Neural progenitor cell (in vitro differentiated cells): ENCODE data around the gene LYPD6B. TPM values are rescaled to one million over a fixed set of nuclear protein-coding genes. Genes with fewer than 3 reads are reported as not detected.

Source experiments
- DNase-seq: peaks from one replicate; pipeline ENCODE4 v3.0.0-alpha.2; 2016; ENCODE audit warnings: low spot score
- H2AFZ ChIP-seq: fragments of 200-600 bp; sonication (generic); replicated peaks from 2 replicates; pipeline ENCODE4 v1.6.1; 2016; ENCODE audit warnings: antibody characterized with exemption
- H3F3A ChIP-seq: fragments of 200-600 bp; sonication (generic); 2 replicates; pipeline ENCODE4 v1.6.1; 2016; ENCODE audit warnings: antibody characterized with exemption, low read depth
- H3K27ac ChIP-seq: fragments of 200-600 bp; sonication (generic); 2 replicates; pipeline ENCODE4 v1.5.1; 2016; ENCODE audit warnings: mild to moderate bottlenecking
- H3K27me3 ChIP-seq: fragments of 200-600 bp; sonication (generic); 2 replicates; pipeline ENCODE4 v1.6.1; 2016; ENCODE audit warnings: mild to moderate bottlenecking, moderate library complexity
- H3K36me3 ChIP-seq: fragments of 200-600 bp; sonication (generic); 2 replicates; pipeline ENCODE4 v1.5.1; 2016
- H3K4me1 ChIP-seq: fragments of 200-600 bp; sonication (generic); 2 replicates; pipeline ENCODE4 v1.6.1; 2016; ENCODE audit warnings: mixed run types
- H3K4me2 ChIP-seq: fragments of 200-600 bp; sonication (generic); 2 replicates; pipeline ENCODE4 v1.6.1; 2016
- H3K4me3 ChIP-seq: fragments of 200-600 bp; sonication (generic); 2 replicates; pipeline ENCODE4 v1.5.1; 2016
- H3K79me2 ChIP-seq: fragments of 200-600 bp; sonication (generic); 2 replicates; pipeline ENCODE4 v1.6.1; 2016; ENCODE audit warnings: low read depth
- H3K9ac ChIP-seq: fragments of 200-600 bp; sonication (generic); 2 replicates; pipeline ENCODE4 v1.6.1; 2016
- H3K9me3 ChIP-seq: fragments of 200-600 bp; sonication (generic); 2 replicates; pipeline ENCODE4 v1.5.1; 2016; ENCODE audit warnings: low read depth
- H4K20me1 ChIP-seq: fragments of 200-600 bp; sonication (generic); 2 replicates; pipeline ENCODE4 v1.6.1; 2016; ENCODE audit warnings: low read depth
- H3K27ac Mint-ChIP-seq: 3 replicates; pipeline ENCODE4 v1.8.0; 2021; ENCODE audit warnings: mixed read lengths
- H3K27me3 Mint-ChIP-seq: 2 replicates; pipeline ENCODE4 v1.8.0; 2022; ENCODE audit warnings: low read depth, mild to moderate bottlenecking, inconsistent platforms, moderate library complexity, mixed read lengths; ENCODE audit not compliant: insufficient read depth
- H3K36me3 Mint-ChIP-seq: 3 replicates; pipeline ENCODE4 v1.8.0; 2021; ENCODE audit warnings: mixed read lengths
- H3K4me1 Mint-ChIP-seq: 3 replicates; pipeline ENCODE4 v1.8.0; 2021; ENCODE audit warnings: mixed read lengths
- H3K4me3 Mint-ChIP-seq: 3 replicates; pipeline ENCODE4 v1.8.0; 2021; ENCODE audit warnings: mild to moderate bottlenecking, moderate library complexity, mixed read lengths
- H3K9me3 Mint-ChIP-seq: 3 replicates; pipeline ENCODE4 v1.8.0; 2020; ENCODE audit warnings: mixed read lengths
- CTCF ChIP-seq: fragments of 200-600 bp; sonication (generic); IDR thresholded peaks from 2 replicates; pipeline ENCODE4 v1.5.1; 2017; ENCODE audit warnings: antibody characterized with exemption, mild to moderate bottlenecking
- EZH2 ChIP-seq: fragments of 200-600 bp; sonication (generic); IDR thresholded peaks from 2 replicates; pipeline ENCODE4 v1.6.1; 2017; ENCODE audit warnings: antibody characterized with exemption, mild to moderate bottlenecking, moderate library complexity
- EZH2phosphoT487 ChIP-seq: fragments of 200-600 bp; sonication (generic); IDR thresholded peaks from 2 replicates; pipeline ENCODE4 v1.6.1; 2017; ENCODE audit warnings: antibody characterized with exemption
- total RNA-seq: library from RNA; depleted of rRNA; stranded (reverse); fragments of >200 nt; gene quantifications from 2 replicates; pipeline ENCODE4 v1.2.3, GENCODE V29; 2015; ENCODE audit warnings: low replicate concordance

Gene LYPD6B
- total RNA-seq, 1 donor from 2014 or later = not detected

DNA sequence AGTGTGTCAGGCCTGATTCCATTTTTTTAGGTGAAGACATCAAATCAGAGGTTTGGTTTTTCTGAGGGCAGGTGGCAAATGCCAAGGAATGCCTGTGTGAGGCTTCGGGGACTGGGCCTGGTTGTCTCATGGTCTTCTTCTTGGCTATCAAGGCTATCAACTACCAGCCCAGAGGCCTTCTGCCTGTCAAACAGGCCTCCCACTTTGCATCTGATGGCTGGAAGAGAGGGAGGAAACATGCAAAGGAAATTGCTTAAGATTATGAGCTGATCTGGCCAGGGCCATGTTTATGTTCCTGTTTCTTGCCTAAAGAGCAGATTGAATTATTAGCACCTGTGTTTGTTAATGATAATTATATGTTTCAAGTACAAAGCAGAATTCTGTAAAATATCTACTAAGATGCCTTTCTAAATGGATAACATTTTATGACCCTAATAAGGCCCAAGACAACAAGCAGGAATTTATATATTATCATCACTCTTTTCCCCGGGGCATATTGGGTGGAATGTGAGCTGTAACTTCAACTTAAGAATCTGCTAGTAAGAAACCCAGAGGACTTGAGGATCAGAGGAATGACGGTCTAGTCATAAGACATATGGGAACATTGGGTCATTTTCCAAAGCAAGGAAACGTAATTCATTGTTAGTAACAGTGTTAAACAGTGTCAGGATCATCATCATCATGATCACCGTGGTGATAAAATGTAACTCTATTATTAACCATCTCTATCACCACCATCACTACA, 123.2 kb downstream of the LYPD6B start:
- Histone ChIP-seq H4K20me1 (no peaks in the 10 kb centered on the region), H3K79me2 (no peaks in the 10 kb centered on the region), H3K4me3 (no peak overlapping the region), H3K9ac (no peak overlapping the region), H3K4me1 (peaks cover 3% of the 10 kb centered on the region), H3K4me2 (no peak overlapping the region), H3K27ac (no peak overlapping the region), H3K27me3 (no peaks in the 10 kb centered on the region), H3K9me3 (no peaks in the 10 kb centered on the region), H2AFZ (no peak overlapping the region), H3F3A (no peaks in the 10 kb centered on the region), H3K36me3 (no peaks in the 10 kb centered on the region)
- no peak for DNase-seq
- Mint-ChIP-seq H3K9me3 (no peaks in the 10 kb centered on the region), H3K36me3 (no peaks in the 10 kb centered on the region), H3K4me1 (peaks cover 15% of the 10 kb centered on the region), H3K27ac (no peak overlapping the region), H3K27me3 (peaks cover 2% of the 10 kb centered on the region), H3K4me3 (no peak overlapping the region)
- TF ChIP-seq EZH2 (no peak), EZH2phosphoT487 (no peak), CTCF (no peak)

DNA sequence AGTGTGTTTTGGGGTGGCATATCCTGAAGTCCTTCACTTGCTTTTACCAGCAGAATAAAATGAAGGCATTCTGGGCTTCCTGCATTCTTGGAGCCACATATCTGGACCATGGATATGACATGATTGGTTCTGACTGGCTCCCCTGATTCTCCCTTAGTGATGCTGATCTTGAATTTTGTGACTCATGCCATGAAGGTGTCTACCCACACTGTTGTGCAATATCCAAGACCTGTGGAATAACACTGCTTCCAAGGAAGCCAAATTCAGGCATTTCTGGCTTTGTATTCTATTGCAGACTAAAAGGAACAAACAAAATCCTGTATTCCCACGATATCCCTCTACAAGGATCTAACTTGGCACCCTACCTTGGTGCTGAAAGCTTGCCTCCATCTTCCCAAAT, 125.8 kb downstream of the LYPD6B start:
- no peaks in the 10 kb centered on the region for H3K27me3 ChIP-seq
- H3K4me1 ChIP-seq = no peaks in the 10 kb centered on the region
- no peak overlapping the region for H3K27ac Mint-ChIP-seq
- no peak overlapping the region for H3K4me3 ChIP-seq
- H3K9me3 ChIP-seq = no peaks in the 10 kb centered on the region
- no peak overlapping the region for H3K4me2 ChIP-seq
- no peak overlapping the region for H2AFZ ChIP-seq
- TF ChIP-seq EZH2phosphoT487 = no peak
- no peak for TF ChIP-seq CTCF
- TF ChIP-seq EZH2 = no peak
- H3K4me1 Mint-ChIP-seq = peaks cover 19% of the 10 kb centered on the region
- no peaks in the 10 kb centered on the region for H4K20me1 ChIP-seq
- no peaks in the 10 kb centered on the region for H3K36me3 ChIP-seq
- no peaks in the 10 kb centered on the region for H3K79me2 ChIP-seq
- no peaks in the 10 kb centered on the region for H3K36me3 Mint-ChIP-seq
- no peak for DNase-seq
- no peaks in the 10 kb centered on the region for H3F3A ChIP-seq
- H3K27ac ChIP-seq = no peak overlapping the region
- H3K9me3 Mint-ChIP-seq = no peaks in the 10 kb centered on the region
- peaks cover 2% of the 10 kb centered on the region for H3K27me3 Mint-ChIP-seq
- no peak overlapping the region for H3K9ac ChIP-seq
- H3K4me3 Mint-ChIP-seq = no peak overlapping the region

DNA sequence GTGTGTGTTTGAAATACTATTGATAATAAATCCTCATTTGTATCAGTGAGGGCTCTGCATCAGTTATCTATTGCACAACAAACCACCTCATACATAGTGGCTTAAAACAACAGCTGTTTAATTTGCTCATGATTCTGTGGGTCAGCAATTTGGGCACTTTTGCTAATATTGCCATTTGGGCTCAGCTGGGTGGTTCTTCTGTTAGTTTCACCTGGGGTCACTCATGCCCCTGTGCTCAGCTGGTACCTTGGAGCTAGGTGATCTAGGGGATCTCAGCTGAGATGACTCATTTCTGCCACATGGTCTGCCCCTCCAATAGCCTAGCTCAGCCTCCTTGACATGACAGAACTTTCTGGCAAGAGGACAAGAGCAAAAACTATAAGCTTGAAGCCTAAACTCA, 126.3 kb downstream of the LYPD6B start:
- H3K36me3 ChIP-seq = no peaks in the 10 kb centered on the region
- Mint-ChIP-seq H3K36me3 (no peaks in the 10 kb centered on the region), H3K4me3 (no peak overlapping the region), H3K27ac (no peak overlapping the region), H3K27me3 (peaks cover 2% of the 10 kb centered on the region), H3K9me3 (no peaks in the 10 kb centered on the region), H3K4me1 (peaks cover 19% of the 10 kb centered on the region)
- no peak overlapping the region for H2AFZ ChIP-seq
- TF ChIP-seq EZH2phosphoT487 (no peak), CTCF (no peak), EZH2 (no peak)
- H3K4me3 ChIP-seq = no peak overlapping the region
- H3K4me1 ChIP-seq = no peaks in the 10 kb centered on the region
- no peak overlapping the region for H3K27ac ChIP-seq
- H3K4me2 ChIP-seq = no peak overlapping the region
- no peaks in the 10 kb centered on the region for H3F3A ChIP-seq
- no peaks in the 10 kb centered on the region for H3K9me3 ChIP-seq
- no peak overlapping the region for H3K9ac ChIP-seq
- H3K27me3 ChIP-seq = no peaks in the 10 kb centered on the region
- no peaks in the 10 kb centered on the region for H3K79me2 ChIP-seq
- H4K20me1 ChIP-seq = no peaks in the 10 kb centered on the region
- DNase-seq = no peak
